Ovary (tissue), 9 donors: ENCODE measurements around the gene RNF126. TPM values are rescaled to one million over a fixed set of nuclear protein-coding genes. Genes with fewer than 3 reads are reported as not detected.
A peak's percentile ranks its signal among the peaks of the same experiment; 100 is the strongest.

Experiments used
- DNase-seq, 5 donors: peaks; one replicate each; pipeline ENCODE4 v3.0.0-alpha.2; 2019 to 2020
- H3K27ac ChIP-seq, 2 donors: fragments of 200-600 bp; one replicate each; pipeline versions ENCODE4 v1.5.1 to v1.8.0; 2019 to 2022
- H3K27me3 ChIP-seq: fragments of 200-600 bp; one replicate; pipeline ENCODE4 v1.8.0; 2022
- H3K36me3 ChIP-seq: fragments of 200-600 bp; sonication (generic); one replicate; pipeline ENCODE4 v1.5.1; 2019
- H3K4me1 ChIP-seq: one replicate; pipeline ENCODE4 v1.8.1; 2013; ENCODE audit warnings: mild to moderate bottlenecking, moderate library complexity; ENCODE audit not compliant: insufficient read depth
- H3K4me3 ChIP-seq: fragments of 200-600 bp; sonication (generic); one replicate; pipeline ENCODE4 v1.5.1; 2017
- H3K9me3 ChIP-seq, 2 donors: fragments of 200-600 bp in 1 of 2; sonication (generic) in 1 of 2; one replicate each; pipeline versions ENCODE4 v1.5.1 to v1.8.1; 2013 to 2019; ENCODE audit warnings: mild to moderate bottlenecking in 1 of 2, moderate library complexity in 1 of 2
- CTCF ChIP-seq, 3 donors: fragments of 450-650 bp in 2 of 3; fragments of 200-600 bp in 1 of 3; IDR thresholded peaks; one replicate each; pipeline versions ENCODE4 v1.5.1 to v1.8.0; 2016 to 2022; ENCODE audit warnings: antibody characterized with exemption in 3 of 3, mild to moderate bottlenecking in 1 of 3
- EP300 ChIP-seq: sonication (generic); formaldehyde crosslinking; IDR thresholded peaks from one replicate; pipeline ENCODE4 v1.6.1; 2017; ENCODE audit warnings: antibody characterized with exemption
- POLR2A ChIP-seq: fragments of 450-650 bp; IDR thresholded peaks from one replicate; pipeline ENCODE4 v1.6.1; 2017; ENCODE audit warnings: antibody characterized with exemption, mild to moderate bottlenecking, moderate library complexity
- WGBS, 3 donors: extraction: QIAGEN DNeasy Blood & Tissue Kit in 1 of 3; methylation state at CpG; one replicate each; pipeline versions ENCODE4 v1.1.5 to v1.1.7; 2013 to 2017; 5-methylcytosine and 5-hydroxymethylcytosine counted together
- intact Hi-C, 4 donors: fragments of 100-400 bp; cut with DNase I; formaldehyde crosslinking; loops; one replicate each; pipeline versions ENCODE4 v1.11.0 to v1.15.1; 2022 to 2023
- polyA plus RNA-seq, 2 donors: library from polyadenylated mRNA; stranded (reverse); fragments of 200-250 nt in 1 of 2; fragments of 350-450 nt in 1 of 2; fragmentation: Illumina TruSeq in 1 of 2; extraction: RNeasy Lipid Tissue Mini Kit (QIAGEN cat#74804) in 1 of 2; gene quantifications; one replicate each; pipeline ENCODE4 v1.2.3, GENCODE V29; 2013 to 2014
- total RNA-seq, 7 donors: library from RNA; depleted of rRNA in 2 of 7; stranded (reverse); fragments of >200 nt in 2 of 7; fragmentation: NEBNext Ultra II Directional in 3 of 7; extraction: Animal tissue kit (Norgen Biotek cat#: 25700) in 3 of 7; gene quantifications; one replicate each; pipeline versions ENCODE4 v1.1.0 to v1.2.4, GENCODE V29; 2016 to 2023
- donor health status: DM: no; HTN: no; CAD: no; lungs with moderate emphysema.
- donor health status: DM: no; HTN: no; CAD: no.
- donor health status: Bipolar disorder and iron deficiency.
- donor health status: DM: yes; HTN: yes; CAD: no.
- donor health status: DM: no; HTN: no; CAD: no.
- donor health status: DM: yes; HTN: yes; CAD: no.

The RNF126 gene
- total and polyA plus RNA-seq, 9 donors, result 1.5 to 52.2 (median 32.2) TPM

GRCh38 chr19:680287-681028 is 17.4 kb upstream of the RNF126 start:
- TF ChIP-seq POLR2A (peak; percentile 89), EP300 (peak; percentile 65), CTCF (IDR thresholded peaks at IDR 0.05) (peak in 2 of 3 donors; percentile 80 to 85)
- Histone ChIP-seq H3K4me1 (peaks cover 15% of the 10 kb centered on the region), H3K4me3 (peak overlapping the region; percentile 59), H3K27me3 (no peaks in the 10 kb centered on the region), H3K9me3 (no peaks in the 10 kb centered on the region), H3K27ac (peak overlapping the region; percentile 91 to 95), H3K36me3 (no peaks in the 10 kb centered on the region)
- DNase-seq, result peak; percentile 100
- intact Hi-C loops, result no loop called here
- 1% methylated on average over 11 to 70 of the region's 70 CpGs for WGBS, 3 donors

- intact Hi-C loops, result loop anchor here in 2 of 4 donors (5.0 to 10.0 kb wide), 2 partner anchors 43 to 255 kb away; no protein-coding TSS in a partner anchor
- Histone ChIP-seq H3K4me1 (peaks cover 17% of the 10 kb centered on the region), H3K36me3 (no peaks in the 10 kb centered on the region)
These were observed 16.6 kb upstream of the RNF126 start for GRCh38 chr19:679418-680286.

GRCh38 chr19:678791-679388 is 15.9 kb upstream of the RNF126 start:
- peak in 3 of 5 donors; percentile 62 to 63 (median 63) for DNase-seq
- intact Hi-C loops, result loop anchor here in 2 of 4 donors (5.0 to 10.0 kb wide), 2 partner anchors 43 to 256 kb away; no protein-coding TSS in a partner anchor
- H3K4me1 ChIP-seq, result peaks cover 22% of the 10 kb centered on the region
- no peaks in the 10 kb centered on the region for H3K36me3 ChIP-seq
- H3K9me3 ChIP-seq, result no peaks in the 10 kb centered on the region
- H3K27me3 ChIP-seq, result no peaks in the 10 kb centered on the region
- WGBS, 3 donors, result 85 to 89% (median 87%) methylated on average over 16 of the region's 16 CpGs
- H3K4me3 ChIP-seq, result no peak overlapping the region
- peak overlapping the region; percentile 91 to 95 for H3K27ac ChIP-seq
- no peak for TF ChIP-seq CTCF (IDR thresholded peaks at IDR 0.05)
- no peak for TF ChIP-seq EP300
- TF ChIP-seq POLR2A, result no peak

More at GRCh38 chr19:679418-680286, 16.6 kb upstream of the RNF126 start:
- peak; percentile 78 to 92 (median 88) for DNase-seq
- no peaks in the 10 kb centered on the region for H3K9me3 ChIP-seq
- peak overlapping the region; percentile 91 to 95 for H3K27ac ChIP-seq
- peak overlapping the region; percentile 59 for H3K4me3 ChIP-seq
- WGBS, 3 donors, result 2 to 3% (median 3%) methylated on average over 54 to 69 of the region's 69 CpGs
- TF ChIP-seq CTCF (IDR thresholded peaks at IDR 0.05) (no peak), EP300 (peak; percentile 91), POLR2A (no peak)
- H3K27me3 ChIP-seq, result no peaks in the 10 kb centered on the region
